GM18511 (cell line): Measurements from ENCODE around the gene ABCA6.
"Not testable (repeated sequence)": the region's sequence is repeated elsewhere in the genome, so short reads cannot be mapped to it uniquely, and the experiment has no call there.

Experiments
- ATAC-seq: cut with Tn5 transposase; IDR thresholded peaks from one replicate; pipeline ENCODE4 v1.9.1; 2021; ENCODE audit warnings: mild to moderate bottlenecking, moderate library complexity; ENCODE audit not compliant: unreplicated experiment

The ABCA6 gene

GRCh38 chr17:69082696-69083095 lies 59.0 kb downstream of the ABCA6 start:
- no peak for ATAC-seq

- no peak for ATAC-seq
Observed at GRCh38 chr17:69078864-69079263, 62.8 kb downstream of the ABCA6 start.

- no peak for ATAC-seq
Observed at GRCh38 chr17:69075823-69076222, 65.9 kb downstream of the ABCA6 start.

- not testable (repeated sequence) for ATAC-seq
Observed at GRCh38 chr17:69073392-69073791, 68.3 kb downstream of the ABCA6 start.

GRCh38 chr17:69072803-69073256 lies 68.9 kb downstream of the ABCA6 start:
- ATAC-seq = not testable (repeated sequence)

GRCh38 chr17:69071233-69071586 lies 70.5 kb downstream of the ABCA6 start:
- ATAC-seq = not testable (repeated sequence)

GRCh38 chr17:69070378-69071232 lies 71.1 kb downstream of the ABCA6 start:
- ATAC-seq = not testable (repeated sequence)

- no peak for ATAC-seq
Observed at GRCh38 chr17:69069226-69069750, 72.4 kb downstream of the ABCA6 start.

GRCh38 chr17:69067274-69068047 lies 74.2 kb downstream of the ABCA6 start:
- ATAC-seq = no peak

- ATAC-seq = no peak
Observed at GRCh38 chr17:69066482-69066881, 75.2 kb downstream of the ABCA6 start.

- no peak for ATAC-seq
Observed at GRCh38 chr17:69065113-69065512, 76.6 kb downstream of the ABCA6 start.

GRCh38 chr17:69064476-69064875 lies 77.2 kb downstream of the ABCA6 start:
- ATAC-seq = no peak

GRCh38 chr17:69064001-69064400 lies 77.7 kb downstream of the ABCA6 start:
- no peak for ATAC-seq

- no peak for ATAC-seq
Observed at GRCh38 chr17:69062860-69063581, 78.7 kb downstream of the ABCA6 start.

- ATAC-seq = no peak
Observed at GRCh38 chr17:69061721-69062556, 79.8 kb downstream of the ABCA6 start.

GRCh38 chr17:69060822-69061221 lies 80.9 kb downstream of the ABCA6 start, which contains the start of gene ABCA9:
ABCA9 (minus strand) TSS chr17:69060927; CDS start chr17:69051126, 9,801 bp downstream.
- no peak for ATAC-seq

GRCh38 chr17:69059458-69060175 lies 82.1 kb downstream of the ABCA6 start:
- ATAC-seq = no peak

- no peak for ATAC-seq
Observed at GRCh38 chr17:69058165-69058564, 83.5 kb downstream of the ABCA6 start.

- no peak for ATAC-seq
Observed at GRCh38 chr17:69057280-69057679, 84.4 kb downstream of the ABCA6 start.
